Lower lobe of right lung (tissue), 2 donors: ENCODE results near the gene OR8A1. TPM values are rescaled to one million over a fixed set of nuclear protein-coding genes. Genes with fewer than 3 reads are reported as not detected.

ENCODE experiments used
- ATAC-seq, 2 donors: fragments of 200-7000 bp; cut with Tn5 transposase; one replicate each; pipeline ENCODE4 v1.9.1; 2020 to 2022; ENCODE audit warnings: mild to moderate bottlenecking in 2 of 2, moderate library complexity in 2 of 2
- DNase-seq: peaks from one replicate; pipeline ENCODE4 v3.0.0-alpha.2; 2020
- H3K27ac ChIP-seq: fragments of 200-600 bp; one replicate; pipeline ENCODE4 v1.8.0; 2022
- H3K27me3 ChIP-seq: fragments of 200-600 bp; one replicate; pipeline ENCODE4 v1.8.0; 2022; ENCODE audit warnings: low read depth
- H3K36me3 ChIP-seq: fragments of 200-600 bp; one replicate; pipeline ENCODE4 v1.8.0; 2022; ENCODE audit warnings: mild to moderate bottlenecking
- H3K4me1 ChIP-seq: fragments of 200-600 bp; one replicate; pipeline ENCODE4 v1.8.0; 2022
- H3K4me3 ChIP-seq: fragments of 200-600 bp; one replicate; pipeline ENCODE4 v1.8.0; 2022; ENCODE audit warnings: mild to moderate bottlenecking
- H3K9me3 ChIP-seq: fragments of 200-600 bp; one replicate; pipeline ENCODE4 v1.8.0; 2022
- intact Hi-C: fragments of 100-400 bp; cut with DNase I; formaldehyde crosslinking; loops from one replicate; pipeline ENCODE4 v1.11.0; 2022
- total RNA-seq: library from RNA; stranded (reverse); fragmentation: NEBNext Ultra II Directional; extraction: Animal tissue kit (Norgen Biotek cat#: 25700); gene quantifications from one replicate; pipeline ENCODE4 v1.2.1, GENCODE V29; 2021
- TF ChIP-seq, protein P1 (sequence below): fragments of 200-600 bp; IDR thresholded peaks from one replicate; pipeline ENCODE4 v1.8.0; 2022; ENCODE audit warnings: antibody characterized with exemption, mild to moderate bottlenecking
- donor health status: DM: no; HTN: yes; CAD: no; lungs with severe emphysema.

The OR8A1 gene
- total RNA-seq, 1 donor from 2014 or later: not detected

DNA sequence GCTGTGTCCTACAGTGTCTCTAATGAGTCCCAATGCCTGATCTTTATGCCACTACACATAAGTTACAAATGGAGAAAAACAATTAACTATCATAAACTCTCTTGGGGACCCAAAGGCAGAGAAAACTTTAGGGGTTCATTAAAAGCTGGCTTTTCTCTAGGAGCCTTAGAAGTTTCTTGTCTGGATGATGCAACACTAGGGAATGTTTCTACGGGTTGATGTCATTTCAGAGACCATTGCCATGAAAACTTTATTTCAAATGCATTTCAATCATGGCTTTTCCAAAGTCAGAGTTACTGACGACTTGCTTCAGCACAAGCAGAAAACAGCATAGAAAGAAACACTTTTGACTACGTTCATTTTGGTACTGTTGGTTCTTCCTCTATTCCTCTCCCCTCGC, 17.8 kb upstream of the OR8A1 start:
- intact Hi-C loops: no loop called here
- ATAC-seq (no peak), DNase-seq (no peak)
- Histone ChIP-seq H3K4me3 (no peak overlapping the region), H3K9me3 (no peaks in the 10 kb centered on the region), H3K27ac (no peak overlapping the region), H3K27me3 (no peaks in the 10 kb centered on the region), H3K36me3 (no peaks in the 10 kb centered on the region), H3K4me1 (no peaks in the 10 kb centered on the region)
- TF ChIP-seq, protein P1, sequence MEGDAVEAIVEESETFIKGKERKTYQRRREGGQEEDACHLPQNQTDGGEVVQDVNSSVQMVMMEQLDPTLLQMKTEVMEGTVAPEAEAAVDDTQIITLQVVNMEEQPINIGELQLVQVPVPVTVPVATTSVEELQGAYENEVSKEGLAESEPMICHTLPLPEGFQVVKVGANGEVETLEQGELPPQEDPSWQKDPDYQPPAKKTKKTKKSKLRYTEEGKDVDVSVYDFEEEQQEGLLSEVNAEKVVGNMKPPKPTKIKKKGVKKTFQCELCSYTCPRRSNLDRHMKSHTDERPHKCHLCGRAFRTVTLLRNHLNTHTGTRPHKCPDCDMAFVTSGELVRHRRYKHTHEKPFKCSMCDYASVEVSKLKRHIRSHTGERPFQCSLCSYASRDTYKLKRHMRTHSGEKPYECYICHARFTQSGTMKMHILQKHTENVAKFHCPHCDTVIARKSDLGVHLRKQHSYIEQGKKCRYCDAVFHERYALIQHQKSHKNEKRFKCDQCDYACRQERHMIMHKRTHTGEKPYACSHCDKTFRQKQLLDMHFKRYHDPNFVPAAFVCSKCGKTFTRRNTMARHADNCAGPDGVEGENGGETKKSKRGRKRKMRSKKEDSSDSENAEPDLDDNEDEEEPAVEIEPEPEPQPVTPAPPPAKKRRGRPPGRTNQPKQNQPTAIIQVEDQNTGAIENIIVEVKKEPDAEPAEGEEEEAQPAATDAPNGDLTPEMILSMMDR: no peak

DNA sequence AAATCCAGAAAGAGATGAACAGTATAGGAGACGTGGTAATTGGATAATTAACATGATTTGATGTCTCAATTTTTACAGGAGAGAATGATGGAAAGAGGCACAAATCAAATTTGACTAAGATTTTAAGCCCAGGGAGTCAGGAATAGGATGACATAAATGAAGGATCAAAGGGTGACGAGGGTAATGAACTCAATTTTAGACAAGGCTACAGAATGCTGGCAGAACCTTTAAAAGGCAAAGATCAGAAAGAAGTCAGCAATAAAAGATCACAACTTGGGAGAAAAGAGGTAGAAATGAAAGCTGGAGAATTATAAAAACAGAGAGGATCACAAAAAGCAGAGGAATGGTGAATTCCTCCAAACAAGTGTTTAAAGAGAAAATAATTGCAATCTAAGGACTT, 13.0 kb upstream of the OR8A1 start:
- no peak for DNase-seq
- no peaks in the 10 kb centered on the region for H3K4me1 ChIP-seq
- H3K4me3 ChIP-seq: no peak overlapping the region
- H3K36me3 ChIP-seq: no peaks in the 10 kb centered on the region
- no peak overlapping the region for H3K27ac ChIP-seq
- TF ChIP-seq, protein P1: no peak
- ATAC-seq: no peak
- intact Hi-C loops: no loop called here
- H3K27me3 ChIP-seq: no peaks in the 10 kb centered on the region
- H3K9me3 ChIP-seq: no peaks in the 10 kb centered on the region

DNA sequence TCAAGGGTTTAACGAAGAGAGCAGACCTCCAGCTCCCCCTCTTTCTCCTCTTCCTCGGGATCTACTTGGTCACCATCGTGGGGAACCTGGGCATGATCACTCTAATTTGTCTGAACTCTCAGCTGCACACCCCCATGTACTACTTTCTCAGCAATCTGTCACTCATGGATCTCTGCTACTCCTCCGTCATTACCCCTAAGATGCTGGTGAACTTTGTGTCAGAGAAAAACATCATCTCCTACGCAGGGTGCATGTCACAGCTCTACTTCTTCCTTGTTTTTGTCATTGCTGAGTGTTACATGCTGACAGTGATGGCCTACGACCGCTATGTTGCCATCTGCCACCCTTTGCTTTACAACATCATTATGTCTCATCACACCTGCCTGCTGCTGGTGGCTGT, 363 bp downstream of the OR8A1 start:
- Histone ChIP-seq H3K27ac (no peak overlapping the region), H3K36me3 (no peaks in the 10 kb centered on the region), H3K9me3 (no peaks in the 10 kb centered on the region), H3K4me3 (no peak overlapping the region), H3K4me1 (no peaks in the 10 kb centered on the region), H3K27me3 (no peaks in the 10 kb centered on the region)
- TF ChIP-seq, protein P1: no peak
- no peak for ATAC-seq
- DNase-seq: no peak
- intact Hi-C loops: no loop called here

DNA sequence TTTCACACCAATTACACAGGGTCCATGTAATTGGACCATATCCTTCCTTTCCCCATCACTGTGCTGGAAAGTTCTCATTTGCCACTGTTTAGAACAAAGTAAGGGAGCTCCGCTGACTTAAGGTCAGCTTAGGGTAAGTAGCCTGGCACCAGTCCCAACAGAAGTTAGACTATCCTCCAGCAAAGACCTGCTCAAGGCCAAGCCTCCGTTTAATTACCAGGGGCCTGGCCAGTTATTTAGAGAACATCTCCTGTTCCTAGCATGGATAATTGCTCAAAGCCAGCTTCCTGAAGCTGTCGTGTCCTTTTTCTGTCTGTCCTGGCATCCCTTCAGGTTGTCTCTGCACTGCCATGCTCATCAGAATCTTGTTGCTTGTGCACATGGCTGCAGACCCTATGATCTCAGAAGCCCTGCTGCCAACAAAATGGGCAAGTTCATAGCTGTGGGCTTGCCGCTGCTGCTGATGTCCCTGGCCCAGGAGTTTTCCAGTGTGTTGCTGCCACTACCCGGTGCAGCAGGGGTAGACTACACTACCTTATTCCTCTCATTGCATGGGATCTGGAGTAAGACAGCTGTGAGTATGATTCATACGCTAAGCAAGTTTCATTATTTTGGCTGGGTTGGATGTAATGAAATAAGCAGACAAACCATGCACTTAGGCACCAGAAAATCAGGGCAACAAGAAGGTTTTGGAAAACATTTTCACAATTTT, 8.1 kb downstream of the OR8A1 start:
- no peak overlapping the region for H3K4me3 ChIP-seq
- no peak for DNase-seq
- intact Hi-C loops: no loop called here
- H3K27me3 ChIP-seq: peaks cover 7% of the 10 kb centered on the region
- no peaks in the 10 kb centered on the region for H3K36me3 ChIP-seq
- no peak for ATAC-seq
- H3K9me3 ChIP-seq: no peaks in the 10 kb centered on the region
- TF ChIP-seq, protein P1: no peak
- H3K27ac ChIP-seq: no peak overlapping the region
- H3K4me1 ChIP-seq: no peaks in the 10 kb centered on the region

DNA sequence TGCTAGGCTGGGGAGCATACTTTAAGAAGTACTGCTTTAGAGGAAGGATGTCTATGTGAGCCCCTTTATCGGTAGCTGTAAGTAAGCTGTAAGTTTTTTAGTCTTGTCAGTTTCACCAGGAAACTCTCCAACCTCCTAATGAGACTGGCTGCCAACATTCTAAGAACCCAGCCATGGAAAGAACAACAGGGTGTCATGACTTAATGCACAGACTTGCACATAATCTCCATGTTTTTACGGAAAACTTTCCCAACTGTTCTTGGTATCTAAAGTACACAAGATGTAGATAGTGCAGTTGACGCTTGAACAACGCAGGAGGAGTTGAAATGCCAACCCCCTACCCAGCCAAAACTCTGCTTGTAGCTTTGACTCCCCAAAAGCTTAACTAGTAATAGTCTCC, 9.0 kb downstream of the OR8A1 start:
- no peak for ATAC-seq
- H3K9me3 ChIP-seq: no peaks in the 10 kb centered on the region
- TF ChIP-seq, protein P1: no peak
- intact Hi-C loops: no loop called here
- H3K27me3 ChIP-seq: peaks cover 7% of the 10 kb centered on the region
- no peak for DNase-seq
- H3K4me3 ChIP-seq: no peak overlapping the region
- no peaks in the 10 kb centered on the region for H3K36me3 ChIP-seq
- H3K27ac ChIP-seq: no peak overlapping the region
- no peaks in the 10 kb centered on the region for H3K4me1 ChIP-seq
